Thyroid gland (tissue), 4 donors: ENCODE data around the gene SH2D5.

Experiments
- POLR2A ChIP-seq, 2 donors: fragments of 450-650 bp; IDR thresholded peaks; one replicate each; pipeline ENCODE4 v1.6.1; 2017; ENCODE audit warnings: antibody characterized with exemption in 2 of 2, mild to moderate bottlenecking in 2 of 2, moderate library complexity in 1 of 2
- TF ChIP-seq, protein P1 (sequence below), 6 experiments: fragments of 200-600 bp in 3 of 6; fragments of 450-650 bp in 3 of 6; sonication (generic) in 3 of 6; IDR thresholded peaks; one replicate each; pipeline ENCODE4 v1.5.1; 2016 to 2019; ENCODE audit warnings: antibody characterized with exemption in 6 of 6, mild to moderate bottlenecking in 2 of 6, inconsistent platforms in 1 of 6, moderate library complexity in 1 of 6

DNA sequence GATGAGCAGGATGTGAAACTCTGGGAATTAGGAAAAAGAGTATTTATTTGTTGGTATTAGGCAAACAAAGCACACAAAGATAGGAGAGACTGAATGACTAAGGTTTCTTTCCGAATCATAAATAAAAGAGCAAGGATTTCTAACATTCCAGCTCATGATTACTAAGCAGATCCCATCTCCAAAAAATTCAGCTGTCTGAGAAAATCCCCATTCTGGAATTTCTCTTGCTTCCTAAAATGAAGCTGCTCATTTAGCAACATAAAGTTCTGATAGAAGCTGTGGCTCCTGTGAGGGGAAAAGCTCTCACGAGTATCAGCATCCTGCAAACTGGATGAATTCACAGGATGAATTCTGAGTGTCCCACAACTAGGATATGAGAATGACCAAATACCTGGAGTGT, 6.7 kb upstream of the SH2D5 start:
- TF ChIP-seq, protein P1, sequence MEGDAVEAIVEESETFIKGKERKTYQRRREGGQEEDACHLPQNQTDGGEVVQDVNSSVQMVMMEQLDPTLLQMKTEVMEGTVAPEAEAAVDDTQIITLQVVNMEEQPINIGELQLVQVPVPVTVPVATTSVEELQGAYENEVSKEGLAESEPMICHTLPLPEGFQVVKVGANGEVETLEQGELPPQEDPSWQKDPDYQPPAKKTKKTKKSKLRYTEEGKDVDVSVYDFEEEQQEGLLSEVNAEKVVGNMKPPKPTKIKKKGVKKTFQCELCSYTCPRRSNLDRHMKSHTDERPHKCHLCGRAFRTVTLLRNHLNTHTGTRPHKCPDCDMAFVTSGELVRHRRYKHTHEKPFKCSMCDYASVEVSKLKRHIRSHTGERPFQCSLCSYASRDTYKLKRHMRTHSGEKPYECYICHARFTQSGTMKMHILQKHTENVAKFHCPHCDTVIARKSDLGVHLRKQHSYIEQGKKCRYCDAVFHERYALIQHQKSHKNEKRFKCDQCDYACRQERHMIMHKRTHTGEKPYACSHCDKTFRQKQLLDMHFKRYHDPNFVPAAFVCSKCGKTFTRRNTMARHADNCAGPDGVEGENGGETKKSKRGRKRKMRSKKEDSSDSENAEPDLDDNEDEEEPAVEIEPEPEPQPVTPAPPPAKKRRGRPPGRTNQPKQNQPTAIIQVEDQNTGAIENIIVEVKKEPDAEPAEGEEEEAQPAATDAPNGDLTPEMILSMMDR (IDR thresholded peaks at IDR 0.05): no peak
- TF ChIP-seq POLR2A (IDR thresholded peaks at IDR 0.05): no peak
